Lower lobe of right lung (tissue), 2 donors: ENCODE data around the gene CA11. TPM values are rescaled to one million over a fixed set of nuclear protein-coding genes. Genes with fewer than 3 reads are reported as not detected.

Experiments
- ATAC-seq, 2 donors: fragments of 200-7000 bp; cut with Tn5 transposase; one replicate each; pipeline ENCODE4 v1.9.1; 2020 to 2022; ENCODE audit warnings: mild to moderate bottlenecking in 2 of 2, moderate library complexity in 2 of 2
- DNase-seq: peaks from one replicate; pipeline ENCODE4 v3.0.0-alpha.2; 2020
- H3K27ac ChIP-seq: fragments of 200-600 bp; one replicate; pipeline ENCODE4 v1.8.0; 2022
- H3K27me3 ChIP-seq: fragments of 200-600 bp; one replicate; pipeline ENCODE4 v1.8.0; 2022; ENCODE audit warnings: low read depth
- H3K36me3 ChIP-seq: fragments of 200-600 bp; one replicate; pipeline ENCODE4 v1.8.0; 2022; ENCODE audit warnings: mild to moderate bottlenecking
- H3K4me1 ChIP-seq: fragments of 200-600 bp; one replicate; pipeline ENCODE4 v1.8.0; 2022
- H3K4me3 ChIP-seq: fragments of 200-600 bp; one replicate; pipeline ENCODE4 v1.8.0; 2022; ENCODE audit warnings: mild to moderate bottlenecking
- H3K9me3 ChIP-seq: fragments of 200-600 bp; one replicate; pipeline ENCODE4 v1.8.0; 2022
- CTCF ChIP-seq: fragments of 200-600 bp; IDR thresholded peaks from one replicate; pipeline ENCODE4 v1.8.0; 2022; ENCODE audit warnings: antibody characterized with exemption, mild to moderate bottlenecking
- intact Hi-C: fragments of 100-400 bp; cut with DNase I; formaldehyde crosslinking; loops from one replicate; pipeline ENCODE4 v1.11.0; 2022
- total RNA-seq: library from RNA; stranded (reverse); fragmentation: NEBNext Ultra II Directional; extraction: Animal tissue kit (Norgen Biotek cat#: 25700); gene quantifications from one replicate; pipeline ENCODE4 v1.2.1, GENCODE V29; 2021
- donor health status: DM: no; HTN: yes; CAD: no; lungs with severe emphysema.

The CA11 gene
- total RNA-seq, 1 donor from 2014 or later: 7.8 TPM

- no peak for TF ChIP-seq CTCF
- H3K27me3 ChIP-seq: no peaks in the 10 kb centered on the region
- H3K27ac ChIP-seq: no peak overlapping the region
- no peak overlapping the region for H3K4me3 ChIP-seq
- DNase-seq (no peak), ATAC-seq (no peak)
- H3K9me3 ChIP-seq: no peaks in the 10 kb centered on the region
- intact Hi-C loops: no loop called here
- H3K36me3 ChIP-seq: no peaks in the 10 kb centered on the region
- H3K4me1 ChIP-seq: peaks cover 28% of the 10 kb centered on the region
These were observed 6.3 kb downstream of the CA11 start for GRCh38 chr19:48639483-48640375.

- TF ChIP-seq CTCF: no peak
- H3K27me3 ChIP-seq: no peaks in the 10 kb centered on the region
- H3K4me3 ChIP-seq: peak overlapping the region; percentile 84
- DNase-seq: no peak
- no peaks in the 10 kb centered on the region for H3K9me3 ChIP-seq
- no peaks in the 10 kb centered on the region for H3K36me3 ChIP-seq
- peak overlapping the region; percentile 96 for H3K27ac ChIP-seq
- intact Hi-C loops: no loop called here
- ATAC-seq: no peak
- peaks cover 33% of the 10 kb centered on the region for H3K4me1 ChIP-seq
These were observed 7.1 kb downstream of the CA11 start for GRCh38 chr19:48638831-48639381.

- no peak for TF ChIP-seq CTCF
- peak overlapping the region; percentile 84 for H3K4me3 ChIP-seq
- peaks cover 6% of the 10 kb centered on the region for H3K36me3 ChIP-seq
- peak overlapping the region; percentile 96 for H3K27ac ChIP-seq
- peak; percentile 70 to 72 for ATAC-seq
- peaks cover 40% of the 10 kb centered on the region for H3K4me1 ChIP-seq
- no peaks in the 10 kb centered on the region for H3K27me3 ChIP-seq
- intact Hi-C loops: no loop called here
- peak; percentile 89 for DNase-seq
- H3K9me3 ChIP-seq: no peaks in the 10 kb centered on the region
These were observed 7.8 kb downstream of the CA11 start for GRCh38 chr19:48637948-48638830.

GRCh38 chr19:48637449-48637947, 8.5 kb downstream of the CA11 start:
- intact Hi-C loops: no loop called here
- peak overlapping the region; percentile 84 for H3K4me3 ChIP-seq
- H3K4me1 ChIP-seq: peaks cover 47% of the 10 kb centered on the region
- H3K36me3 ChIP-seq: peaks cover 13% of the 10 kb centered on the region
- no peaks in the 10 kb centered on the region for H3K27me3 ChIP-seq
- ATAC-seq: peak; percentile 85 to 91
- TF ChIP-seq CTCF: no peak
- no peaks in the 10 kb centered on the region for H3K9me3 ChIP-seq
- H3K27ac ChIP-seq: peak overlapping the region; percentile 96
- DNase-seq: peak; percentile 100

GRCh38 chr19:48636859-48637448, 9.0 kb downstream of the CA11 start, which contains the start of gene DBP:
TSS of gene DBP (minus strand) at chr19:48637379. CDS start at chr19:48636994, 385 bp downstream.
- peak; percentile 8 to 11 for ATAC-seq
- Histone ChIP-seq H3K36me3 (peaks cover 18% of the 10 kb centered on the region), H3K9me3 (no peaks in the 10 kb centered on the region), H3K4me3 (peak within 1 kb of the TSS; percentile 84), H3K4me1 (peaks cover 52% of the 10 kb centered on the region), H3K27me3 (no peaks in the 10 kb centered on the region), H3K27ac (peak within 1 kb of the TSS; percentile 96)
- DNase-seq: peak; percentile 80
- peak; percentile 24 for TF ChIP-seq CTCF
- intact Hi-C loops: no loop called here
